BE2C (cell line): ENCODE results near the gene SLC12A4.

Experiments used
- DNase-seq: peaks from one replicate; pipeline ENCODE4 v3.0.0-alpha.2; 2020
- H3K27me3 ChIP-seq: fragments of 250-450 bp; sonication (Bioruptor Pico); 2 replicates; pipeline ENCODE4 v1.5.1; 2020; ENCODE audit warnings: mild to moderate bottlenecking
- H3K36me3 ChIP-seq: fragments of 250-450 bp; sonication (Bioruptor Pico); 2 replicates; pipeline ENCODE4 v1.5.1; 2020; ENCODE audit warnings: mild to moderate bottlenecking
- H3K4me1 ChIP-seq: fragments of 250-450 bp; sonication (Bioruptor Pico); 2 replicates; pipeline ENCODE4 v1.5.1; 2020
- H3K4me3 ChIP-seq: 2 replicates; pipeline ENCODE4 v1.5.1; 2011; ENCODE audit warnings: low read depth, low read length
- H3K9me3 ChIP-seq: fragments of 250-450 bp; sonication (Bioruptor Pico); 2 replicates; pipeline ENCODE4 v1.5.1; 2020
- TF ChIP-seq, protein P1 (sequence below): IDR thresholded peaks from 2 replicates; pipeline ENCODE4 v1.5.1; 2012; ENCODE audit warnings: mild to moderate bottlenecking, low read depth, low read length

The SLC12A4 gene

DNA sequence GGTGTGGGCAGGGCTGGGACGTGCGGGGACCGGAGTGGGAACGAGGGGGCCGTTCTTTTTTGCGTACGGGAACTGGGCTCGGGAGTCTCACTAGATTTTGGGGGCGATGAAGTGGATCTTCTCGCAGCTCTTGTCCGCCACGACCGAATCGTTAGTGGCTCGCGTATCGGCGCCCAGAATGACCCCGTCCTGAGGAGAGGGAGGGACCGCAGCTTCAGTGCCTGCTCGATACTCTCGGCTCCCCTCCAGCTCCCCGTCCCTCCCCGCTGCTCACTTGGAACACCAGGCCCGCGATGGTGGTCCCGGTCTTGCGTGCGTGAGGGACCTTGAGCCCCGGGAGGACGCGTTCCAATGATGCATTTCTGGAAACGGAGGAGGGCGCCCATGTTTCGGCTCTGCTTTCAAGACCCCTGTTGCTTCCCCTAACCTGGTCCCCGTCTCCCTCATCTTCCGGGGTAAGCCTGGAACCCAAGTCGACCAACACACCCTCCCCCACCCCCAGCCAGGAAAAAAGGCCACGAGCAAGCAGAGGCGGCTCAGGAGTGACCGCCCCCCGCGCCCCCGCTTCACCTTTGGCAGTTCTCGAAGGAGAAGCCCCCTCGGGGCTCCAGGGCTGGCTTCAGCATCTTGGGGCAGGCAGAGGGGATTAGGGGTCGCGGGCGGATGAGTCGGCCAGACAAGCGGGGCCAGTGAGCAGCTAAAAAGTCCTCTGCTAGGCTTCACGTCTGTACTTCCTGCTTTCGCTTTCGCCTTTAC, 32.1 kb downstream of the SLC12A4 start, which contains the start of gene PSMB10:
PSMB10 (minus strand) TSS at position 727 of the 756 bp plus-strand sequence; CDS start at position 626, 101 bp downstream.
- H3K4me3 ChIP-seq, result peak within 1 kb of the TSS; percentile 86
- H3K4me1 ChIP-seq, result no peaks in the 10 kb centered on the region; the same call in 1 of the 2 replicates
- H3K27me3 ChIP-seq, result no peaks in the 10 kb centered on the region
- H3K36me3 ChIP-seq, result no peaks in the 10 kb centered on the region
- DNase-seq, result peak; percentile 40
- TF ChIP-seq, protein P1, sequence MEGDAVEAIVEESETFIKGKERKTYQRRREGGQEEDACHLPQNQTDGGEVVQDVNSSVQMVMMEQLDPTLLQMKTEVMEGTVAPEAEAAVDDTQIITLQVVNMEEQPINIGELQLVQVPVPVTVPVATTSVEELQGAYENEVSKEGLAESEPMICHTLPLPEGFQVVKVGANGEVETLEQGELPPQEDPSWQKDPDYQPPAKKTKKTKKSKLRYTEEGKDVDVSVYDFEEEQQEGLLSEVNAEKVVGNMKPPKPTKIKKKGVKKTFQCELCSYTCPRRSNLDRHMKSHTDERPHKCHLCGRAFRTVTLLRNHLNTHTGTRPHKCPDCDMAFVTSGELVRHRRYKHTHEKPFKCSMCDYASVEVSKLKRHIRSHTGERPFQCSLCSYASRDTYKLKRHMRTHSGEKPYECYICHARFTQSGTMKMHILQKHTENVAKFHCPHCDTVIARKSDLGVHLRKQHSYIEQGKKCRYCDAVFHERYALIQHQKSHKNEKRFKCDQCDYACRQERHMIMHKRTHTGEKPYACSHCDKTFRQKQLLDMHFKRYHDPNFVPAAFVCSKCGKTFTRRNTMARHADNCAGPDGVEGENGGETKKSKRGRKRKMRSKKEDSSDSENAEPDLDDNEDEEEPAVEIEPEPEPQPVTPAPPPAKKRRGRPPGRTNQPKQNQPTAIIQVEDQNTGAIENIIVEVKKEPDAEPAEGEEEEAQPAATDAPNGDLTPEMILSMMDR, result no peak
- no peaks in the 10 kb centered on the region for H3K9me3 ChIP-seq

- no peaks in the 10 kb centered on the region for H3K36me3 ChIP-seq
These were observed 32.9 kb downstream of the SLC12A4 start for GRCh38 chr16:67935402-67936123.

GRCh38 chr16:67935101-67935401, 33.4 kb downstream of the SLC12A4 start:
- Histone ChIP-seq H3K9me3 (no peaks in the 10 kb centered on the region), H3K4me1 (no peaks in the 10 kb centered on the region; the same call in 1 of the 2 replicates), H3K27me3 (no peaks in the 10 kb centered on the region), H3K36me3 (no peaks in the 10 kb centered on the region), H3K4me3 (peak overlapping the region; percentile 86)
- no peak for DNase-seq
- TF ChIP-seq, protein P1, result no peak

More at GRCh38 chr16:67935402-67936123, 32.9 kb downstream of the SLC12A4 start:
- no peaks in the 10 kb centered on the region for H3K27me3 ChIP-seq
- peak; percentile 96 for DNase-seq
- TF ChIP-seq, protein P1, result no peak
- no peaks in the 10 kb centered on the region for H3K9me3 ChIP-seq
- no peaks in the 10 kb centered on the region; the same call in 1 of the 2 replicates for H3K4me1 ChIP-seq
- peak overlapping the region; percentile 86 for H3K4me3 ChIP-seq

- Histone ChIP-seq H3K4me3 (peak overlapping the region; percentile 86), H3K27me3 (no peaks in the 10 kb centered on the region), H3K36me3 (no peaks in the 10 kb centered on the region), H3K9me3 (no peaks in the 10 kb centered on the region), H3K4me1 (no peaks in the 10 kb centered on the region; the same call in 1 of the 2 replicates)
- TF ChIP-seq, protein P1, result no peak
- DNase-seq, result peak; percentile 24
These were observed 33.9 kb downstream of the SLC12A4 start for GRCh38 chr16:67934306-67935100.

GRCh38 chr16:67933805-67934204, 34.6 kb downstream of the SLC12A4 start:
- DNase-seq, result no peak
- H3K4me3 ChIP-seq, result no peak overlapping the region; the same call in 1 of the 2 replicates
- no peaks in the 10 kb centered on the region for H3K9me3 ChIP-seq
- no peaks in the 10 kb centered on the region; the same call in 1 of the 2 replicates for H3K4me1 ChIP-seq
- no peaks in the 10 kb centered on the region; the same call in 1 of the 2 replicates for H3K36me3 ChIP-seq
- H3K27me3 ChIP-seq, result no peaks in the 10 kb centered on the region
- TF ChIP-seq, protein P1, result no peak
